Activated CD8-positive, alpha-beta memory T cell treated with anti-CD3 and anti-CD28 coated beads, Interleukin-2, amount 50 U/mL, for 24 hours (primary cell): ENCODE results near the gene PTDSS2.

Experiments
- DNase-seq: peaks from one replicate; pipeline ENCODE4 v3.0.0-alpha.2; 2020; ENCODE audit errors: extremely low read depth

The PTDSS2 gene

GRCh38 chr11:530960-531831, 81.1 kb downstream of the PTDSS2 start:
- DNase-seq: no peak

- DNase-seq: no peak
Measured at GRCh38 chr11:531919-532526, 81.9 kb downstream of the PTDSS2 start.

GRCh38 chr11:532527-532985, 82.5 kb downstream of the PTDSS2 start:
- no peak for DNase-seq

- DNase-seq: no peak
Measured at GRCh38 chr11:532986-533585, 83.0 kb downstream of the PTDSS2 start.

- DNase-seq: no peak
Measured at GRCh38 chr11:533586-534395, 83.7 kb downstream of the PTDSS2 start.

GRCh38 chr11:534396-535209, 84.5 kb downstream of the PTDSS2 start:
- DNase-seq: no peak

- no peak for DNase-seq
Measured at GRCh38 chr11:535210-535518, 85.1 kb downstream of the PTDSS2 start.

- peak; percentile 81 for DNase-seq
Measured at GRCh38 chr11:535519-536454, 85.7 kb downstream of the PTDSS2 start, which contains the start of gene HRAS. HRAS (minus strand) TSS chr11:535576.

- peak; percentile 76 for DNase-seq
Measured at GRCh38 chr11:536841-537621, 87.0 kb downstream of the PTDSS2 start, which contains the start of gene LRRC56. LRRC56 (plus strand) TSS chr11:537527; CDS start chr11:540685, 3,158 bp downstream.

- no peak for DNase-seq
Measured at GRCh38 chr11:537622-538430, 87.7 kb downstream of the PTDSS2 start.

- DNase-seq: no peak
Measured at GRCh38 chr11:538431-539051, 88.5 kb downstream of the PTDSS2 start.

GRCh38 chr11:539971-540481, 89.9 kb downstream of the PTDSS2 start:
- DNase-seq: no peak
